Left colon (tissue), 2 donors: ENCODE results near the gene CCPG1. TPM values are rescaled to one million over a fixed set of nuclear protein-coding genes. Genes with fewer than 3 reads are reported as not detected.

ENCODE experiments used
- ATAC-seq: fragments of 200-7000 bp; cut with Tn5 transposase; one replicate; pipeline ENCODE4 v1.9.1; 2020; ENCODE audit warnings: mild to moderate bottlenecking, moderate library complexity
- DNase-seq, 2 donors: peaks; one replicate each; pipeline ENCODE4 v3.0.0-alpha.2; 2020
- intact Hi-C, 2 donors: fragments of 100-400 bp; cut with DNase I in 1 of 2; cut with micrococcal nuclease in 1 of 2; formaldehyde crosslinking; loops; one replicate each; pipeline versions ENCODE4 v1.11.2 to v1.14.0; 2022; cut with DNase I, micrococcal nuclease
- total RNA-seq, 2 donors: library from RNA; stranded (reverse); fragmentation: NEBNext Ultra II Directional; extraction: Animal tissue kit (Norgen Biotek cat#: 25700); gene quantifications; one replicate each; pipeline ENCODE4 v1.2.1, GENCODE V29; 2021
- donor health status: DM: no; HTN: no; CAD: no.
- donor health status: DM: yes; HTN: yes; CAD: no.

Gene CCPG1
- total RNA-seq, 2 donors from 2014 or later: 45.5 to 65.6 TPM

DNA sequence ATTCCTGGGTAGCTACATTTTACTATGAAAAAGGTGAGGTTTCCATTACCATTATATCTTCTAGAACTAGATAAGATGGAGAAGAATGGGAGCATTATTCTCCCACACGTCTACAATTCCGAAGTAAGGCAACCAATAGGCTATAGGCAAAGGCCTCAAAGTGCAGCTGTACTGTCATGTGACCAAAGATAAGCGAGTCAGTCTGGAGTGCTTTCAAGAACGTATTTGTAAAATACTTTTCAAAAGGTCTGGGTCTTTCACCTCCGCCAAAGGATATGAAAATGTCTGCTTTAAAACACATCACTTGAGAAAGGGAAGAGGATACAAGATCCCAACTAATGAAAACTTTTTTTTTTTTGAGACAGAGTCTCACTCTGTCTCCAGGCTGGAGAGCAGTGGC lies 9.9 kb downstream of the CCPG1 start:
- DNase-seq (no peak), ATAC-seq (no peak)
- intact Hi-C loops: no loop called here

DNA sequence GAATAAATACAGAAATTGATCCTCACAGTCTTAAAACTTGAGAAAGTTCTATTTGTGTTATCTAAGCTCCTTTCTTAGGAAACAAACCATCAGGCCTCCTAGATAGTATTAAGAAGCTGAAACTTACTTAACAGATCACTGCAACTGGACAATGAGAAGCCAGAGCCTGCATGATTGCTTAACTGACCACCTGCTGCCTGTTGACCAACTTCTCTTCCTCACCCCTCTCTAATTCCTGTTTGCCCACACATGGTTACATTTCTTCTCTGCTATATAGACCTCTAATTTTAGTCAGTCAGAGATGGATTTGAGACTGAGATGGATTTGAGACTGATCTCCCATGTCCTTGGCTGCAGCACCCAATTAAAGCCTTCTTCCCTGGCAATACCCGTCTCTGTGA lies 13.5 kb downstream of the CCPG1 start:
- ATAC-seq (no peak), DNase-seq (no peak)
- intact Hi-C loops: no loop called here

DNA sequence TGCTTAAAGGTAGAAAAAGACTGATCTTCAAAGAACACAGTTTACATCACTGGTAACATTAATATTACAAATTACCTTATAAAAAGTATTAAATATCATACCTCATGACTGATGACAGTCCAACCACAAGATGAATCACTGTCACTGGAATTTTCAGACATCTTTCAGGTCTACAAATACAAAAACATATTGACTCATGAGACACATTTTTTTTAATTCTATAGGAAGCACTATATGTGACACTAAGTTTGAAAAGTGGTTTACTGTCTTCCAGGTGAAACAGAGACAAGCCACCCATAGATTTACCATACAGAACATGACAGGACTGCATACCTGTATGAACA lies 18.9 kb downstream of the CCPG1 start:
- intact Hi-C loops: no loop called here
- DNase-seq: no peak
- no peak for ATAC-seq

DNA sequence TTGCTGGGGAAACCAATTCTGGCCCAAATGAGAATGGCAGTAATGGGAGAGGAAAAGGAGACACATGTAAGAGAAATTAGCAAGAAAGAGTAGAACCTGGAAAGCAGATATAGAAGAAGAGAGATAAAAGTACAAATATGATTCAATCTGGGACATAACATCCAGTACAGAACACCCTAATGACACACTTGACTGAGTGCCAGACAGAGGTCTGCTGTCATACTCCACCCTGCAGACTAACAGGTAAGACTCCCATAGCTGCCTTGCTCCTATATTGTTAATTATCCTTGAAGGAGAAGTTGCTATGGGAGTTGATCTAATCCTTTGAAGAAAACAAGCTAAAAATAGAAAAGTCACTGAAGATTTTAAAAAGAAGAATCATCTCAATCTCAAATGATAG lies 21.1 kb downstream of the CCPG1 start:
- ATAC-seq: no peak

DNA sequence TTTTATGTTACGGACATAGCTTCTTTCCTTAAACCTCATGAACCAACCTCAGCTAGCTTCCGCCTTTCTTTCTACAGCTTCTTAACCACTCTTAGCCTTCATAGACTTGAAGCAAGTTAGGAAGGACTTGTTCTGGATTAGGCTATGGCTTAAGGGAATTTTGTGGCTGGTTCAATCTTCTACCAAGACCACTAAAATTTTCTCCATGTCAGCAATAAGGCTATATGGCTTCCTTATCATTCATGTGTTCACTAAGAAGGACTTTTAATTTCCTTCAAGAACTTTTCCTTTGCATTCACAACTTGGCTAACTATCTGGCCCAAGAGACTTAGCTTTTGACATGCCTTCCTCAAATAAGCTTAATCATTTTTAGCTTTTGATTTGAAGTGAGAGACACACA lies 24.5 kb downstream of the CCPG1 start:
- ATAC-seq: no peak
- DNase-seq: no peak
- intact Hi-C loops: no loop called here

More for the DNA sequence above, 21.1 kb downstream of the CCPG1 start:
- intact Hi-C loops: no loop called here
- DNase-seq: no peak

DNA sequence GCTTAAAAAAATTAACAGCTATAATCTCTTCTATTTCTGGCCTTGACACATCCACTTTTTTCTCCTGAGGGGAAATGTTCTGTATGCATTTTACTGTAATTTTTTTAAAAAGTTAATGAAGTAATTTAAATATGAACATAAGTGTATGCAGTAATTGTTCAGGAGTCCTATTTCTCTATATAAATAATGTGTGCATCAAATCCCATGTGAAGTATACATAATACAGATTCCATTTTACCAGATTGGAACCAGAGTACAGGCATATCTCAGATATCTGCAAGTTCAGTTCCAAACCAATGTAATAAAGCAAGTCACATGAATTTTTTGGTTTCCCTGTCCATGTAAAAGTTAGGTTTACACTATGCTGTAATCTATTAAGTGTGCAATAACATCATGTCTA lies 26.6 kb downstream of the CCPG1 start:
- intact Hi-C loops: no loop called here
- ATAC-seq (no peak), DNase-seq (no peak)

DNA sequence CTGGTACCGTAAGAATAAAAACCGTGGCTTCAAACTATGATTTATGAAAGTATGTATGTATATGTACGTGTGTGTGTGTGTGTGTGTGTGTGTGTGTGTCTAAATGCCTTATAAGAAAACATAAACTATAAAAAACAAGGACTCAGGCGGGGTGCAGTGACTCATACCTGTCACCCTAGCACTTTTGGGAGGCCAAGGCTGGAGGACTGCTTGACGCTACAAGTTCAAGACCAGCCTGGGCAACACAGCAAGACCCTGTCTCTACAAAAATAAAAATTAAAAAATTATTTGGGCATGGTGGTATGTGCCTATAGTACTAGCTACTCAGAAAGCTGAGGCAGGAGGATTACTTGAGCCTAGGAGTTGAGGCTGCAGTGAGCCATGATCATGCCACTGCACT lies 29.1 kb downstream of the CCPG1 start:
- DNase-seq (no peak), ATAC-seq (no peak)
- intact Hi-C loops: no loop called here

DNA sequence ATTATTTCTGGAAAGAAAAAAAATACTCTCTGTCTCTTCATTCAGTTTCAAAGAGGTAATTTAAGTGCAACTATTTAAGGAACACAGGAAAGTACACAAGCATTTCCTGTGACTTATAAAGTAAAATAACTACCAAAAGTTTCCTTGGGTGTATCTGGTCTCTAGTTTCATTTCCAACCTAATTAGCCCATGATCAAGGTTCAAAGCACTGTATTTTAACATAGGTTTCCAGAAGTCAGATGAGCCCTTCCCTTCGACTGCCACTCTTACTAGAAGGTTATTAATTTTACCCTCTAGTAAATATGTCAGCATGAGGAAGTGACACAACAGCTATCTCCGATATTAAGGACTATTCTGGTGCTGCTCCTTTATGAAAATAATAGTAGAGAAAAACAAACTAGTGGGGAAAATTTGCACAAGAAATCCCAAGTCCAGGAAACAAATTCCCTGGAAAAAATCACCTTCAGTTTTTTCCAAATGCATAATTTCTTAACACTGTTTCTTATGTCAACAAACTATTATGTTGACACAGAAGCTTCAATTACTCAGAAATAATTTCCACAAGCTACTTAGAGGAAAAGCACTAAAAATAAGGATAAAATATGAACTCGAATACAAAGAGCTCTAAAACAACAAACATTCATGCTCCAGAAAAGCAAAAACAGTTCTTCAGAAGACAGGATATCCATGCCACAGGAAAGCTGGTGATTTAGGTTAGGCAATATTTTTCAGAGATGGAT lies 35.3 kb downstream of the CCPG1 start:
- ATAC-seq (peak; percentile 48), DNase-seq (no peak)
- intact Hi-C loops: no loop called here

DNA sequence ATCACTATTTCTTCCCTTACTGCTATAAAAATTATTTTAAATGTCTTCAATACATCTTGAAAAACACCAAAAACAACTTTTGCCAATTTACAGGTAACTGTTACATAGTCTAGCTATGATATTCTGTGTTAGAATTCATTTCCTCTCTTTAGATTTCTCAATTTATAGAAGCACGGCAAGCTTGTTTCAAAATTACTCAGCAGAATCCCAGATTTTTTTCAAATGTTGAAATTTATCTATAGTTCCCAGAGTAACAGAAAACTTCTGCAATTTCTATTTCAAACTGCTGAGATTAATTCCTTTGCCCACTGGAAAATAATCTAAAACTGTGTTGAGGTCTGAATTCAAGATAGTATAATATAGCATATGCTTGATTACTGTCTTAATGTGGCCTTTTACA lies 41.2 kb downstream of the CCPG1 start:
- ATAC-seq (no peak), DNase-seq (no peak)
- intact Hi-C loops: no loop called here

DNA sequence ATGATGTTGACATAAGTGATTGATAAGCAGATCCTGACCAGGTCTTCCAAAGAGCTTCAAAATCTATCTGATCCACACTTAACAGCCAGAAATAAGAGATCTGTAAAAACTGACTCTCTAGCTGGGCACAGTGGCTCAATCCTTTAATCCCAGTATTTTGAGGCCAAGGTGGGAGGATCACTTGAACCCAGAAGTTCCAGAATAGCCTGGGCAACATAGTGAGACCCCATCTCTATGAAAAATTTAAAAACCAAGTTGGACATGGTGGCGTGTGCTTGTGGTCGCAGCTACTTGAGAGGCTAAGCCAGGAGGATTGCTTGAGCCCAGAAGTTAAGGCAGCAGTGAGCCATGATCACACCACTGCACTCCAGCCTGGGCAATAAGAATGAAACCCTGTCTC lies 45.5 kb downstream of the CCPG1 start:
- ATAC-seq (no peak), DNase-seq (no peak)
- intact Hi-C loops: no loop called here

DNA sequence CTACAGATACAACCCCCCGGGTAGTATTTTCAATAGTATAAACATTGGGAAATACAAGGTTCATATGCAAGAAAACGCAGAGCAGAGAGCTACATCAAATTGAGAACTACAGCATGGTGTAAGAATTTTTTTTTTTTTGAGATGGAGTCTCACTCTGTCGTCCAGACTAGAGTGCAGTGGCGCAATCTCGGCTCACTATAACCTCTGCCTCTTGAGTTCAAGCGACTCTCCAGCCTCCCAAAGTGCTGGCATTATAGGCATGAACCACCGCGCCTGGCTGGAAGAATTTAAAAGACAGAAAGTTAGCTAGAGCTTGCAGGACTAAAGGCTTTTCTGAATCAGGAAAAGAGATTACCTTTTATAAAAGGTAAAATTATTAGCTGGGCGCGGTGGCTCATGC lies 47.1 kb downstream of the CCPG1 start:
- intact Hi-C loops: no loop called here
- ATAC-seq: no peak
- no peak for DNase-seq

DNA sequence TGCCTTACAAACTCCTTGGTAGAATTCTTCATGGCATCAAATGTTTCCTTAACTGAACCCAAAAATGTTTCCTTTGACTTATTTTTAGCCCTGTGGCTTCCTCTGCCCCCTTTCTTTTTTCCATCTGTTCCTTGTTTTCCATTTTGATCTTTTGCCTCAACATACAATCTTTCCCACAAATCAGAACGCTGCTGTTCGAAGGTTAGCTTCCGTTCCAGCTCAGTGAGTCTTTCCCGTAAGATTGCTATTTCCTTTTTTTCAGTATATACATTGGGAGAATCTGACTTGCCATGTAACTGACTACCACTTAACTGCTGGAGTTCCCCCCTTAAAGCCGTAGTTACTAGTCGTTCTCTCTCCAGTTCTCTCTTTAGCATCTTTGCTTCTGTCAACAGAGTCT lies 47.9 kb downstream of the CCPG1 start:
- intact Hi-C loops: no loop called here
- DNase-seq: no peak
- ATAC-seq: no peak

DNA sequence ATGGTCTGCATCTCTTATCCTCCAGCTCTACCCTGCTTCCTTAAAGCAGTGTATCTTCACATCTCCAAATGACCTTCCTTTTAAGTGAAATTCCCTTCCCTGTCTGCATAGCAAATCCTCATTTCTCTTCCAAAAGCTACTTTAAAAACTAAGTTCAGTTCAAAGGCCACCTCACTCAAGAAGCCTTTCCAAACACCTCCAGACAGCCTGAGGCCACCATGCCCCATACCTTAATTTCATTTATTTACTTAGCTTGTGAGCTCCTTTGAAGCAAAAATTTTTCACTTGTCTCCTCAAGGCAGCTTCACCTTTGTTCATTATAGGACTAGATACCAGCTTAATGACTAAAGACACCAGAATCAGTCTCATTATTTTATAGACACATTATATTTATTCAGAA lies 49.7 kb downstream of the CCPG1 start:
- intact Hi-C loops: no loop called here
- ATAC-seq: no peak
- no peak for DNase-seq

DNA sequence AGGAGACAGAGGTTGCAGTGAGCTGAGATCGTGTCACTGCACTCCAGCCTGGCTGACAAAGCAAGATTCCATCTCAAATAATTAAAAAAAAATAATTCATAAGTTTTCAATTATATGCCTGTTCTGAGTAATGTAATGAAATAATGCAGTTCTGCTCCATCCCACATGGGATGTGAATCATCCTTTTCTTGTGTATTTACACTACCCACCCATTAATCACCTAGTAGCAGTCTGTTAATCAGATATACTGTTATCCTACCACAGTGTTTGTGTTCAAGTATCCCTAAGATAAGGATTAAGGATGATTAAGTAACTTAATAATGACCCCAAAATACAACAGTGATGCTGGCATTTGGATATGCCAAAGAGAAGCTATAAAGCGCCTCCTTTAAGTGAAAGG lies 50.4 kb downstream of the CCPG1 start:
- intact Hi-C loops: no loop called here
- DNase-seq (no peak), ATAC-seq (no peak)

DNA sequence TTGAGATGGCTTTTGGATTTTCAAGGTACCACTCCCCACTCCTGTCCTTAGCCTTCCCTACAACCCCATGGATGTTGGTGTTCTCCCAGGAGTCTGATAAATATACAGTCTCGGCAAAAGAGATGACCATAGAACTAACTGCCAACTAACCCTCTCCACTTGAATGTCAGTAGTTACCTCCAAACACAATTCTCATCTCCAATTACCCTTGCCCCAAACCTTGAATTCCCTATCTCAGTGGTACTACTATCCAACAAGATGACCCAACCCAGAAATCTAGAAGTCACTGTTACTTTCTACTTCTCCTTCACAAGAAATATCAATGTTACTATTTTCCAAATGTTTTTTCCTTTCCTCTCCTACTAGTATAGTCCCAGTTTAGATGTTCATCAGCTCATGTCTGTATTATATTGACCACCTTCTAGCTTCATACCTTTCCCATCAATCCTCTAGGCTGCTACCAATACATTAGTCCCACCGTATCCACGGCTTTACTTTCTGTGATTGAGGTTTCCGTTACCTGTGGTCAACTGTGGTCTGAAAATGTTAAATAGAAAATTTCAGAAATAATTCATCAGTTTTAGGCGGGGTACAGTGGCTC lies 51.1 kb downstream of the CCPG1 start:
- intact Hi-C loops: no loop called here
- DNase-seq: no peak
- no peak for ATAC-seq

DNA sequence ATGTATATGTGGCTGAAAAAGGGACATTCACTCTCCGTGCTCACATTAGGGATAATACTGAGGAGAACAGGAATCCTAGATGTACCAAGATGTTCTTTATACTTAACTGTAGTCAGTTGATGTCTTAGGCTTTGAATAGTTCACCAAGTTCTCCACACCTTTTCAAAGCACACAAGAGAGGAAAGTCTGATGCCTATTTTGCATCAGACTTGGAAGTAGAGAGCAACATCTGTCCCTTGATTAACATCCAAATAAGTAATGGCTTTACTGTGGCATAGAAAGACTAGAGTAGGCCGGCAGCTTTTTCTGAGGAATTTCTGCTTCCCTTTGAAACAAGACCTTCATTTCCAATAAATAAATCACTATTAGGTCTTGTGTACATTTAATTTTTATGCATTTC lies 55.1 kb downstream of the CCPG1 start:
- ATAC-seq (no peak), DNase-seq (no peak)
- intact Hi-C loops: no loop called here

DNA sequence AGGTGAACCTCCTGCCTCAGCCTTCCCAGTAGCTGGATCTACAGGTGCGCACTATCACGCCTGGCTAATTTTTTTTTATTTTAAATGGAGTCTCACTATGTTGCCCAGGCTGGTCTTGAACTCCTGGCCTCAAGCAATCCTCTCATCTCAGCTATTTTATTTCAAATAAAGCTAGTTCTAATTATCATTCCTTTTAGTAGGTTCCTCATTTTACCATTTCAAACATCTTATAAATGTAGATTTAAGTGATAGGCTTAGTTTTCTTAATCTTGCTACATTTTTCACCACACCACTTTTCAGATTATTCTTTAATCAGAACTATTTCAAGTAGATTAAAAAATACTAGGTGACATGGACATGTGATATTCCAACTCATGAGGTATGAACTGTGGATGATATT lies 58.9 kb downstream of the CCPG1 start:
- DNase-seq: no peak
- no peak for ATAC-seq
- intact Hi-C loops: no loop called here

DNA sequence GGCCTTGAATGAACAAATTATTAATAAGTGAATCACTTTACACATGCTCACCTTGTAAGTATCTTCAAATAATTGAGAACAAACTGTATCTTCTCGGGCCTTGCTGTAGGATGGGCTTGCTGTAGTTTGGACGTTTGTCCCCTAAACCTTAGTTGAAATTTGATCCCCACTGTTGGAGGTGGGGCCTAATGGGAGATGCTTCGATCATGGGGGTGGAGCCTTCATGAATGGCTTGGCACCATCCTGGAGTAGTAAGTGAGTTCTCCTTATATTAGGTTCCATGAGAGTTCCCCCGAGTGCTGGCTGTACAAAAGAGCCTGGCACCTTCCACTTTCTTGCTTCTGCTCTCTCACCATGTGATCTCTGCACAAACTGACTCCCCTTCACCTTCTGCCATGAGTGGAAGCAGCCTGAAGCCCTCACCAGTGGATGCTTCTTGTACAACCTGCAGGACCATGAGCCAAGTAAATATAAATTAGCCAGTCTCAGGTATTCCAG lies 59.8 kb downstream of the CCPG1 start:
- ATAC-seq (no peak), DNase-seq (no peak)
- intact Hi-C loops: no loop called here

DNA sequence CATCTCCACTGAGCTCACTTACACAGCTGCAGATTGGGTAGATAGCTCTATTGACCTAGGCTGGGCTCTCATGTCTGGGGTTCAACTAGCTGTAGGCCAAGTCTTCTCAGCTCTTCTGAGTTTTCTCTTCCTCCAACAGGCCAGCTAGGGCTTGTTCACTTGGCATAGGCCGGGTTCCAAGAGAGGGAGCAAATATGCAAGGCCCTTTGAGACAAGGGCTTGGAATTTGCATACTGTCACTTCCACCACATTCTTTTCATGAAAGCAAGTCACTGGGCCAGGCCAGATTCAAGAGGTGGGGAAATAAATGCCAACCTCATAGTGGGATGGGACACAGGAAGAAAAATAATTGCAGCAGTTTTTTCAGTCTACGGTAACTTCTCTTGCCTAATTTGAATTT lies 64.0 kb downstream of the CCPG1 start:
- ATAC-seq (no peak), DNase-seq (no peak)
- intact Hi-C loops: no loop called here

DNA sequence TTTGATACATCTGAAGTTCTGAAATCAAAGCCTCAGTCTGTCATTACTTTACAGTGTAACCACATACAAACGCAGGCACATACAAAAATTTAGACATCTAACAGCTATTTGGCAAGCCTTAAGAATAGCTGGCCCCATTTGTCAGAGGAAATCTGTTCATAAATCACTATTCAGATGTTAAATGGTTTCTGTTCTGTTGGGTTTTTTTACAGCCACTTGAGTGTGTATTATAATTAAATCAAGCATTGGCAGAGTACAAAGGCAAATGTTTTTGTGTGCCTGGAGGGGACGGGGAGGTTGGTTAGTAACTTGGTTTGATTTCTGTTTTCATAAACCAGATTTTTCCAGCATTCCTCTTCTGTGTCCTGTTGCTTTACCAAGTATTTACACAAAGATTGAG lies 65.0 kb downstream of the CCPG1 start:
- no peak for DNase-seq
- no peak for ATAC-seq
- intact Hi-C loops: no loop called here

DNA sequence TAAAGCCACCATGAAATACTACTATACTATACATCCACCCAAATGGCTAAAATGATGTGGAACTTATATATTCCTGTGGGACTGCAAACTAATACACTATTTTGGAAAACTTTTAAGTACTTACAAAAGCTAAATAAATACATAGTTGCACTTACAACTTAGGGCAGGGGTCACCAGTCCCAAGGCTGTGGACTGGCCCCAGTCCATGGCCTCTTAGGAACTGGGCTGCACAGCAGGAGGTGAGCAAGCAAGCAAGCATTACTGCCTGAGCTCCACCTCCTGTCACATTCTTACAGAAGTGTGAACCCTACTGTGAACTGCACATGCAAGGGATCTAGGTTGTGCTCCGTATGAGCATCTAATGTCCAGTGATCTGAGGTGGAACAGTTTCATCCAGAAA lies 71.0 kb downstream of the CCPG1 start:
- intact Hi-C loops: no loop called here
- DNase-seq (no peak), ATAC-seq (no peak)
